Nephron progenitor cell (in vitro differentiated cells): ENCODE data around the gene PSMD11.
A peak's percentile ranks its signal among the peaks of the same experiment; 100 is the strongest.

Experiments
- DNase-seq: peaks from one replicate; pipeline ENCODE4 v3.0.0; 2021
- H3K27ac Mint-ChIP-seq: 2 replicates; pipeline ENCODE4 v1.8.0; 2021; ENCODE audit warnings: mild to moderate bottlenecking, moderate library complexity, mixed read lengths
- H3K27me3 Mint-ChIP-seq: 2 replicates; pipeline ENCODE4 v1.8.0; 2021; ENCODE audit warnings: mild to moderate bottlenecking, low read depth, mixed read lengths; ENCODE audit not compliant: poor library complexity
- H3K36me3 Mint-ChIP-seq: 2 replicates; pipeline ENCODE4 v1.8.0; 2021; ENCODE audit warnings: low read depth, mixed read lengths
- H3K4me1 Mint-ChIP-seq: 2 replicates; pipeline ENCODE4 v1.8.0; 2021; ENCODE audit warnings: mixed read lengths
- H3K4me3 Mint-ChIP-seq: 2 replicates; pipeline ENCODE4 v1.8.0; 2021; ENCODE audit warnings: mild to moderate bottlenecking, moderate library complexity, mixed read lengths
- H3K9me3 Mint-ChIP-seq: 2 replicates; pipeline ENCODE4 v1.8.0; 2021; ENCODE audit warnings: mild to moderate bottlenecking, moderate library complexity, mixed read lengths
- CTCF ChIP-seq: fragments of 200-600 bp; sonication (generic); IDR thresholded peaks from 2 replicates; pipeline ENCODE4 v1.5.0; 2021; ENCODE audit warnings: antibody characterized with exemption

Gene PSMD11

GRCh38 chr17:32495359-32496231, 51.3 kb downstream of the PSMD11 start:
- Mint-ChIP-seq H3K4me3 (no peak overlapping the region), H3K9me3 (no peaks in the 10 kb centered on the region), H3K27ac (no peak overlapping the region), H3K4me1 (peaks cover 51% of the 10 kb centered on the region), H3K27me3 (peaks cover 4% of the 10 kb centered on the region), H3K36me3 (no peaks in the 10 kb centered on the region)
- peak; percentile 38 for DNase-seq
- no peak for TF ChIP-seq CTCF

DNA sequence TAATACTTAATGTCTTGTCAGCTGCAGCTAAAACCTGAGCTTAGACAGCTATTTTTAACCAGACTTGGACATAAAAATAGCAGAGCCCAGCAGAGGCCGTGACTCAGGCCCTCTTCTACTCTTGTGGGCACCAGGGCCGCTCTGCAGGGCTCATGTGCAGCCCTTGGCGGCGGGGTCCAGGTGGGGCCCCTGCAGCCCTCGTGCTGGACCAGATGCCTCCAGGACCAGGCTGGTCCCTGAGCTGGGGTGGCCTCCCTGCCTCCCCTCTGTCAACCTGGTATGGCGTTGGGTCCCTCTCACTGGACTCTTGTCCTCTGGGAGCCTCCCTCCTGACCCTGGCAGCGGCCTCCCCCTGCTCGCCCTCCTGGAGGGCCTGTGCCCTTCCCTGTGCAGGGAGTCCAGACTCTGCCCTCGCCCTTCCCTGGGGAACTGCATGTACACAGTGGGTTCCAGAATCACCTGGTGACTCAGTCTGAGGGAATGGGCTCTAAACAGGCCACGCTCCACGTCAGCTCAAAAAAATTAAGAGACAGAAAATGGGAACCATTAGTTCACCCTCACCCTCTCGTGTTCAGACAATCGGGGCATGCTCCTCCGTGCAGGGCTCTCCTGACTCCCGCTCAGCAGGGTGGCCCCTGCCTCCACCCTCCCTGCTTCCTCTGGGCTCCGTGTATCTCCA, 52.2 kb downstream of the PSMD11 start:
- H3K27me3 Mint-ChIP-seq: peaks cover 4% of the 10 kb centered on the region
- H3K9me3 Mint-ChIP-seq: no peaks in the 10 kb centered on the region
- TF ChIP-seq CTCF: no peak
- H3K4me3 Mint-ChIP-seq: no peak overlapping the region
- H3K27ac Mint-ChIP-seq: no peak overlapping the region
- peaks cover 42% of the 10 kb centered on the region for H3K4me1 Mint-ChIP-seq
- DNase-seq: no peak
- H3K36me3 Mint-ChIP-seq: peaks cover 2% of the 10 kb centered on the region

DNA sequence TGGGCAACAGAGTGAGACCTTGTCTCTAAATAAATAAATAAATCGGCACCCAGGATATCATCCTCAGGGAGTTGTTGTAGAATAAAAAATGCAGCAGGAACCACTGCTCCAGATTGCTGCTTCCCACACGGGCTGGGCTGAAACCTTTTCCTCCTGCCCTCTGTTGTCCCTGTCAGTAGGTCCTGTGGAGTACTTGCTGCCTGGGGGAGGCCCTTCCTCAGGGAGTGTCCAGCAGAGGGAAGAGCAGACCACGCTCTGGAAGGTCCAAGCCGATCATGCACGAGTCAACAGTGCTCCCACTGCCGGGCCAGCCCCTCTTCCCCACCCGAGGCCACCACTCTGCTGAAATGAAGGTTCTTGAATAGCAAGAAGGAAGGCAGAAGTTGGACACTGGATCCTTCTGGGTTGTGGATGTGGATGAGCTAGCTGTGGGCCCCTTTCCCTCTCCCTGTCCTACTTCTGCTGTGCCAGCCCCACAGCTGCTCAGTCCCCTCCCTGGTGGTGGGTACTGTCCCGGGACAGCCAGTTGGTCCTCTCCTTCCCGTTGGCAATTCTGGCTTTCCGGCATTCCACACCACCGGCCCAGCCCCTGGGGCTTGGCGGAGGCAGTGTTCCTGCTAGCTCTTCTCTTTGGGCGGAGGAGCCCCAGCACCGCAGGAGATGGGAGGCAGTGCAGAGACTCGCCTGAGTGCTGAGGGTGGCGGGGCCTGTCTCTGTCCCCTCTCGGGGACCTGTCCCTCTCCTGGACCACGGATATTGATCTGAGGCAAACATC, 53.3 kb downstream of the PSMD11 start:
- peak overlapping the region; percentile 80 for H3K27ac Mint-ChIP-seq
- no peak overlapping the region for H3K4me3 Mint-ChIP-seq
- DNase-seq: no peak
- H3K4me1 Mint-ChIP-seq: peaks cover 41% of the 10 kb centered on the region
- peaks cover 7% of the 10 kb centered on the region for H3K36me3 Mint-ChIP-seq
- no peak for TF ChIP-seq CTCF
- peaks cover 4% of the 10 kb centered on the region for H3K27me3 Mint-ChIP-seq
- H3K9me3 Mint-ChIP-seq: no peaks in the 10 kb centered on the region

DNA sequence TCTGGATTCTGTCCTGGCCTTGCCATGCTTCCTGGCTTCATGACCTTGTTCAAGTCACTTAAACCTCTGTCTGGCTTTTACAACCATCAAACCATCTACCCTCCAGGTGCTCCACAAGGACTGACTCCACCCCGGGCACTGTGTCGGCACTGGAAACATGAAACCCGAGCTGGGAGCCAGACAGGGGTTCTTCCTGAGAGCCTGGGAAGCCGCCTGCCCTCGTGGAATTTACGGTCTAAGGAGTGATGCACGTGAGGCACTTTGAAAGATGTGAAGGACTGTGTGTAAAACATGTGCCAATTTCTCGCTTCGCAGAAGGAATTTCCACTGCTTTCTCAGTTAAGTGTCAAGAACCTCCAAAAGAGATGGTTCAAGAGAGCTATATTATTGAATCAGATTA, 54.1 kb downstream of the PSMD11 start:
- DNase-seq: peak; percentile 53
- H3K36me3 Mint-ChIP-seq: peaks cover 7% of the 10 kb centered on the region
- TF ChIP-seq CTCF: no peak
- H3K27ac Mint-ChIP-seq: no peak overlapping the region
- H3K4me1 Mint-ChIP-seq: peaks cover 43% of the 10 kb centered on the region
- no peak overlapping the region for H3K4me3 Mint-ChIP-seq
- peaks cover 4% of the 10 kb centered on the region for H3K27me3 Mint-ChIP-seq
- H3K9me3 Mint-ChIP-seq: no peaks in the 10 kb centered on the region

GRCh38 chr17:32502013-32502412, 57.7 kb downstream of the PSMD11 start:
- H3K4me1 Mint-ChIP-seq: peaks cover 51% of the 10 kb centered on the region
- H3K36me3 Mint-ChIP-seq: peaks cover 23% of the 10 kb centered on the region
- no peak for TF ChIP-seq CTCF
- DNase-seq: no peak
- no peak overlapping the region for H3K27ac Mint-ChIP-seq
- H3K27me3 Mint-ChIP-seq: peaks cover 7% of the 10 kb centered on the region
- H3K9me3 Mint-ChIP-seq: peaks cover 13% of the 10 kb centered on the region
- no peak overlapping the region for H3K4me3 Mint-ChIP-seq
